Measurements from ENCODE around the gene MSRB3.

GRCh38 chr12:65372574-65372973 lies 94.1 kb downstream of the MSRB3 start:
- no peak for TF ChIP-seq POLR2AphosphoS5 (IDR thresholded peaks at IDR 0.05; ENCODE audit: low read depth)
- no peak for TF ChIP-seq CTCF (conservative IDR thresholded peaks at IDR 0.05; ENCODE audit: low read depth in 2 of 2)
- TF ChIP-seq CREB1 (CRISPR knock-in tag; IDR thresholded peaks at IDR 0.05; ENCODE audit: low read depth), result no peak
